Activated CD4-positive, alpha-beta T cell treated with anti-CD3 and anti-CD28 coated beads, Interleukin-2, amount 10 ng/mL, durations not matched to agents 7 days and 5 days (primary cell): ENCODE data around the gene TTC38. TPM values are rescaled to one million over a fixed set of nuclear protein-coding genes. Genes with fewer than 3 reads are reported as not detected.
"Not testable (repeated sequence)": the region's sequence is repeated elsewhere in the genome, so short reads cannot be mapped to it uniquely, and the experiment has no call there.

Experiments
- CTCF ChIA-PET: fragments of 350-600 bp; sonication (Branson Sonifier 250); formaldehyde crosslinking; loops from one replicate; lab custom pipeline; 2021; ENCODE audit warnings: antibody characterized with exemption; lab: Charles Lee
- POLR2A ChIA-PET: fragments of 350-600 bp; sonication (Branson Sonifier 250); formaldehyde crosslinking; loops from one replicate; lab custom pipeline; 2021; ENCODE audit warnings: antibody characterized with exemption; lab: Charles Lee
- DNase-seq: peaks from one replicate; pipeline ENCODE4 v3.0.0-alpha.2; 2020
- H3K27ac Mint-ChIP-seq: one replicate; pipeline ENCODE4 v1.8.0; 2021; ENCODE audit warnings: mild to moderate bottlenecking, moderate library complexity, mixed read lengths
- H3K27me3 Mint-ChIP-seq: one replicate; pipeline ENCODE4 v1.8.0; 2021; ENCODE audit warnings: mixed read lengths
- H3K36me3 Mint-ChIP-seq: one replicate; pipeline ENCODE4 v1.8.0; 2021; ENCODE audit warnings: low read depth, mixed read lengths
- H3K4me1 Mint-ChIP-seq: one replicate; pipeline ENCODE4 v1.8.0; 2021; ENCODE audit warnings: mixed read lengths
- H3K4me3 Mint-ChIP-seq: one replicate; pipeline ENCODE4 v1.8.0; 2021; ENCODE audit warnings: mild to moderate bottlenecking, moderate library complexity, mixed read lengths
- H3K9me3 Mint-ChIP-seq: one replicate; pipeline ENCODE4 v1.8.0; 2021; ENCODE audit warnings: mixed read lengths
- total RNA-seq, 2 experiments: library from RNA; stranded (reverse); gene quantifications; one replicate each; pipeline ENCODE4 v1.2.3, GENCODE V29; 2021

The TTC38 gene
- total RNA-seq, 2 experiments from 2014 or later, result 11.4 to 12.5 TPM

DNA sequence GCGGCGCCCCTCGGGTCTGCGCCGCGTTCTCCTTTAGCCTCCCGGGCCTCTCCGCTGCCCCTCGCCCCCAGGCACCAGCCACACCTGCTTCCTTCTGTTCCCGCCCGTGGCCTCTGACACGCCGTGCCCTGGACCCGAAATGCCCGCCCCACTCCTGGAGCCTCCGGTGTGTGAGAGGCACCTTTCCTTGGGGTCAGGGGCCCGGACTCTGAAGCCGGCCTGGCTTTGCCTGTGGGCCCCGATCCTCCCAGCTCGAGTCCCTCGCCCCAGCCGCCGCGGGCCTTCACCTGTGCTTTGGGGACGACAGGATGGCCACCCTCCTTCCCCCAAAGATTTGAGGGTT lies 17.1 kb upstream of the TTC38 start:
- H3K4me3 Mint-ChIP-seq, result peak overlapping the region; percentile 82
- POLR2A ChIA-PET, result interaction anchor here (0.6 kb wide), 1 partner anchor 56 kb away, joined by 4 read pairs; no protein-coding TSS in a partner anchor
- H3K9me3 Mint-ChIP-seq, result peaks cover 2% of the 10 kb centered on the region
- no peaks in the 10 kb centered on the region for H3K27me3 Mint-ChIP-seq
- H3K4me1 Mint-ChIP-seq, result peaks cover 25% of the 10 kb centered on the region
- H3K36me3 Mint-ChIP-seq, result peaks cover 8% of the 10 kb centered on the region
- CTCF ChIA-PET, result no interaction called here
- DNase-seq, result peak; percentile 13
- H3K27ac Mint-ChIP-seq, result peak overlapping the region; percentile 92

DNA sequence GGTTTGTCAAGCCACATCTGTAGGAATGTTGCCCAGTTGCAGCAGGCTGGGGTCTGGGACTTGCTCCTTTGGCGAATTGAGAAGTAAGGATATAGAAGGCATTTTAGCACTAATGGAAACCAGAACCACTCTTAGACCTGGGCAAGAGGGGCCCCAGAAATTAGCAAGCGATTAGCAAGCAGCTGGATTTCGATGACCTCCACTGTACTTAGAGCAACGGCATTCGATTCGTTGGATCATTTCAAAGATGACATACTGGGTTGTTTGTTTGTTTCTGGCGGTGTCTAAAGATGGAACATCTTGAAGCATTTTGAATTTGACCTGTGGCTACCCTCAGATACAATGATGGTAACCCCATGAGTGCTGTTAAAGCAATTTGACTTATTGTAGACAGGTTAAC lies 16.5 kb upstream of the TTC38 start:
- peaks cover 2% of the 10 kb centered on the region for H3K9me3 Mint-ChIP-seq

GRCh38 chr22:46251816-46252380 lies 15.9 kb upstream of the TTC38 start:
- Mint-ChIP-seq H3K27me3 (peaks cover 2% of the 10 kb centered on the region), H3K36me3 (peaks cover 8% of the 10 kb centered on the region), H3K27ac (peak overlapping the region; percentile 92), H3K9me3 (peaks cover 2% of the 10 kb centered on the region), H3K4me3 (peak overlapping the region; percentile 82), H3K4me1 (peaks cover 25% of the 10 kb centered on the region)
- ChIA-PET CTCF (no interaction called here), POLR2A (no interaction called here)
- DNase-seq, result no peak

More for the DNA sequence above, 16.5 kb upstream of the TTC38 start:
- ChIA-PET CTCF (no interaction called here), POLR2A (no interaction called here)
- peaks cover 8% of the 10 kb centered on the region for H3K36me3 Mint-ChIP-seq
- peaks cover 25% of the 10 kb centered on the region for H3K4me1 Mint-ChIP-seq
- no peak for DNase-seq
- H3K27me3 Mint-ChIP-seq, result no peaks in the 10 kb centered on the region
- H3K4me3 Mint-ChIP-seq, result peak overlapping the region; percentile 82
- peak overlapping the region; percentile 92 for H3K27ac Mint-ChIP-seq

GRCh38 chr22:46256358-46256958 lies 11.3 kb upstream of the TTC38 start:
- H3K36me3 Mint-ChIP-seq, result peaks cover under 1% of the 10 kb centered on the region
- peaks cover 12% of the 10 kb centered on the region for H3K4me1 Mint-ChIP-seq
- peaks cover 45% of the 10 kb centered on the region for H3K27me3 Mint-ChIP-seq
- POLR2A ChIA-PET, result no interaction called here
- no peak overlapping the region for H3K27ac Mint-ChIP-seq
- H3K9me3 Mint-ChIP-seq, result peaks cover 5% of the 10 kb centered on the region
- H3K4me3 Mint-ChIP-seq, result no peak overlapping the region
- DNase-seq, result no peak
- CTCF ChIA-PET, result interaction anchor here (0.5 to 1.3 kb wide), 2 partner anchors 9 to 307 kb away, joined by 3 read pairs; no protein-coding TSS in a partner anchor

DNA sequence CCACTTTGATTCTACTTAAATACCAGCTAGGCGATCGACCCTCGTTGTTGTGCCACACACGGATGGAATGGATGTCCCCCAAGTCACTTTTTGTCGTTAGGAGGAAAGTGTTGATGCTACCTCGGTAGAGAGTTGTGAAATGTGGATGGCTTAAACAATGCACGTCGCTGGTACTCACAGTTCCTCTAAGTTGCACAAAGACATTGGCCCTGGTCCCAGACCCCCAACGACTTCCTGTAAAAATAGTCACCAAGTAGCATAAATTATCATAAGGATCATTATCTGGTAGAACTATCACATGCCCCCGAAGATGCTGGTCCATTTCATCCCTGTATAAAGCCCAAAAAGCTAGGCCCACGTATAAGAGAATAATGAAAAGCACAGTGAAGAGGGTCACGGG lies 8.4 kb upstream of the TTC38 start:
- H3K27ac Mint-ChIP-seq, result no peak overlapping the region
- CTCF ChIA-PET, result interaction anchor here (1.4 kb wide), 1 partner anchor 10 kb away, joined by 4 read pairs; no protein-coding TSS in a partner anchor
- H3K4me3 Mint-ChIP-seq, result no peak overlapping the region
- DNase-seq, result no peak
- H3K36me3 Mint-ChIP-seq, result peaks cover 13% of the 10 kb centered on the region
- H3K27me3 Mint-ChIP-seq, result peaks cover 68% of the 10 kb centered on the region
- peaks cover 18% of the 10 kb centered on the region for H3K9me3 Mint-ChIP-seq
- POLR2A ChIA-PET, result no interaction called here
- H3K4me1 Mint-ChIP-seq, result peaks cover 4% of the 10 kb centered on the region

DNA sequence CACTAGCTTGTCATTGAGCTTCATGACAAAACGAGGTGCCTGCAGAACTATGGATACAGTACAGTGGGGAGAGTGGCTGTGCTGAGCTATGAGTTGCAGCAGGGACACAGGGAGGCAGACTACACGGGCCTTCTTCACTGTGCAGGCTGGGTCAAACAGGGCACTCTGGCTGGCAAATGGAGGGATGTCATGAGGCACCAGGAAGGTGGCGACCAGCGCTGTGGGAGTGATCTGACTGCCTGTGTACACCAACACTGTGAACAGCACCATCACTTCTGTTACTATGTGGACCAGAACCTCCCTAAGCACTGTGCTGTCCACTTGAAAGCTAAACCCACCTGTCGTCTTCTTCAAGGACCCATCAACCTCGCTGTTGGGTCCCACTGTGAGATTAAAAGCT lies 7.8 kb upstream of the TTC38 start:
- H3K27me3 Mint-ChIP-seq, result peaks cover 74% of the 10 kb centered on the region
- POLR2A ChIA-PET, result interaction anchor here (0.6 kb wide), 1 partner anchor 471 kb away, joined by 3 read pairs; no protein-coding TSS in a partner anchor
- CTCF ChIA-PET, result interaction anchor here (0.9 to 1.4 kb wide), 3 partner anchors 10 to 99 kb away, joined by 4 to 5 read pairs (median 4); no protein-coding TSS in a partner anchor
- no peak for DNase-seq
- H3K36me3 Mint-ChIP-seq, result peaks cover 18% of the 10 kb centered on the region
- H3K4me3 Mint-ChIP-seq, result no peak overlapping the region
- H3K4me1 Mint-ChIP-seq, result peaks cover 3% of the 10 kb centered on the region
- H3K9me3 Mint-ChIP-seq, result peaks cover 18% of the 10 kb centered on the region
- H3K27ac Mint-ChIP-seq, result no peak overlapping the region

DNA sequence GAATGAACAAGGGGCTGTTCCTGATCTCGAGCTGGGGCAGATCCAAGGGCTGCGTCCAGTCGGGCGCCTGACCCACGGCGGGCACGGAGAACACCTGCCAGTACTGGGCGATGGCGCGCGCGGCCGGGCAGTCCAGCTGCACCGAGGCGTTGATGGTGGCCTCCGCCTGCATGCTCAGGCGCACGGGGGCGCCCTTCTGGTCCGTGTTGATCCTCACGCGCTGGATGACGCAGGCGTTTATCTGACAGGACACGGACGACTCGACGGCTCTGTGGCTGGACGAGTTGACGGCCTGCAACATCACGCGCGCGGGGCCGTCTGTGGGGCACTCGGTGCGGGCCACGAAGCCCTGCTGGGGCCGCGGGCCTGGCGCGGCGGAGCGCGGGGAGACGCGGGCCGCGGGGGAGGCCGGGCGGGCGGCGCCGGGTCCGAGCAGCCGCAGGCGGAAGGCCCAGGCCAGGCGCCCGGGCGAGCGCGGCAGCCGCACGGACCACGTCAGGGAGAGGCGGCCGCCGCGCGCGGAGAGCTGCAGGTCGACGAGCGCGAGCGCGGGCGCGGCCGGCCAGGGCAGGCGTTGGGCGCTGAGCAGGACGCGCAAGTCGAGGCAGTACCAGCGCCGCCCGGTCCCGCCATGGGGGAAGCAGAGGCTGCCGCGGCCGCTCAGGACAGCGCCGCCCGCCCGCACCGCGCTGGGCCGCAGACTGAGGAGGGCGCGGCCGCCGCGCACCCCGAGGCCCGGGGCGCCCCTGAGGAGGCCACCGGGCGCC lies 5.2 kb upstream of the TTC38 start:
- peaks cover 30% of the 10 kb centered on the region for H3K9me3 Mint-ChIP-seq
- H3K27ac Mint-ChIP-seq, result no peak overlapping the region
- H3K4me3 Mint-ChIP-seq, result no peak overlapping the region
- POLR2A ChIA-PET, result no interaction called here
- peaks cover 10% of the 10 kb centered on the region for H3K4me1 Mint-ChIP-seq
- peak; percentile 16 for DNase-seq
- H3K27me3 Mint-ChIP-seq, result peaks cover 87% of the 10 kb centered on the region
- H3K36me3 Mint-ChIP-seq, result peaks cover 24% of the 10 kb centered on the region
- CTCF ChIA-PET, result interaction anchor here (0.6 to 1.0 kb wide), 3 partner anchors 33 to 88 kb away, joined by 3 to 5 read pairs (median 3); no protein-coding TSS in a partner anchor

DNA sequence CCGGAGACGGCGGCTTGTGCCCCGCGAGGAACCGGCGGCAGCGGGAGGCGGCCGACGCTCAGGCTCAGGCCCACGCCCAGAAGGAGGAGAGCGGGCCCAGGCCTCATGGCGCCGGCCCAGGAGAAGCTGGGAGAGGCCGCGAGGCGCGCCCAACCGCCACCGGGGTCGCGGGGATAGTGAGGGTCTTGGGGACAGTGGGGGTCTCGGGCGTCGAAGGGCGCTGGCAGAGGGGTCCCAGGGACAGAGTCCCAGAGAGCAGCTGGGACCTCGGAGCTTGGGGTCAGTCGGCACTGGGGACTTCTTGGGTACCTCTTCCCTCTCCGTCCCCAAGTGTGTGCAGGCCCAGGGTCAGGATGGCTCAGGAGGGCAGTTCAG lies 4.6 kb upstream of the TTC38 start, which contains the start of gene PKDREJ:
PKDREJ (minus strand) TSS at position 128 of the 375 bp plus-strand sequence; CDS start at position 107, 21 bp downstream.
- ChIA-PET CTCF (interaction anchor here (0.6 kb wide), 1 partner anchor 40 kb away, joined by 3 read pairs; no protein-coding TSS in a partner anchor), POLR2A (no interaction called here)
- peaks cover 12% of the 10 kb centered on the region for H3K4me1 Mint-ChIP-seq
- H3K36me3 Mint-ChIP-seq, result peaks cover 24% of the 10 kb centered on the region
- H3K4me3 Mint-ChIP-seq, result no peak within 1 kb of the TSS
- peaks cover 30% of the 10 kb centered on the region for H3K9me3 Mint-ChIP-seq
- no peak within 1 kb of the TSS for H3K27ac Mint-ChIP-seq
- H3K27me3 Mint-ChIP-seq, result peaks cover 81% of the 10 kb centered on the region
- DNase-seq, result no peak

GRCh38 chr22:46264520-46264919 lies 3.3 kb upstream of the TTC38 start:
- POLR2A ChIA-PET, DNase-seq, H3K4me3 Mint-ChIP-seq, H3K27ac Mint-ChIP-seq: not testable (repeated sequence)
- Mint-ChIP-seq H3K9me3 (peaks cover 25% of the 10 kb centered on the region), H3K27me3 (peaks cover 70% of the 10 kb centered on the region), H3K4me1 (peaks cover 15% of the 10 kb centered on the region), H3K36me3 (peaks cover 24% of the 10 kb centered on the region)
- CTCF ChIA-PET, result interaction anchor here (1.3 to 1.6 kb wide), 2 partner anchors 9 to 16 kb away, joined by 3 to 4 read pairs; no protein-coding TSS in a partner anchor

DNA sequence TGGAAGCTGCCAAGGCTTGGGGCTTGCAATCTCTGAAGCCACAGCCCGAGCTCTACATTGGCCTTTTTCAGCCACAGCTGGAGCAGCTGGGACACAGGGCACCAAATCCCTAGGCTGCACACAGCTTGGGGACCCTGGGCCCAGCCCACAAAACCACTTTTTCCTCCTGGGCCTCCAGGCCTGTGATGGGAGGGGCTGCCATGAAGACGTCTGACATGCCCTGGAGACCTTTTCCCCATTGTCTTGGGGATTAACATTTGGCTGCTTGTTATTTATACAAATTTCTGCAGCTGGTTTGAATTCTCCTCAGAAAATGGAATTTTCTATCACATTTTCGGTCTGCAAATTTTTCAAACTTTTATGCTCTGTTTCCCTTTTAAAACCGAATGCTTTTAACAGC lies 2.2 kb upstream of the TTC38 start:
- Mint-ChIP-seq H3K9me3 (peaks cover 25% of the 10 kb centered on the region), H3K36me3 (peaks cover 24% of the 10 kb centered on the region), H3K27me3 (peaks cover 58% of the 10 kb centered on the region), H3K4me1 (peaks cover 17% of the 10 kb centered on the region)
- CTCF ChIA-PET, result interaction anchor here (0.6 to 1.6 kb wide), 4 partner anchors 10 to 149 kb away, joined by 3 to 4 read pairs (median 3); no protein-coding TSS in a partner anchor
- H3K27ac Mint-ChIP-seq, DNase-seq, H3K4me3 Mint-ChIP-seq, POLR2A ChIA-PET: not testable (repeated sequence)

- CTCF ChIA-PET, result interaction anchor here (0.8 to 1.5 kb wide), 5 partner anchors 10 to 24 kb away, joined by 3 to 5 read pairs (median 3); no protein-coding TSS in a partner anchor
Observed at GRCh38 chr22:46269564-46269963, 1.8 kb downstream of the TTC38 start.

GRCh38 chr22:46272196-46272595 lies 4.4 kb downstream of the TTC38 start:
- H3K27ac Mint-ChIP-seq, result no peak overlapping the region
- peaks cover 11% of the 10 kb centered on the region for H3K4me1 Mint-ChIP-seq
- H3K9me3 Mint-ChIP-seq, result no peaks in the 10 kb centered on the region
- H3K36me3 Mint-ChIP-seq, result peaks cover 18% of the 10 kb centered on the region
- peaks cover 3% of the 10 kb centered on the region for H3K27me3 Mint-ChIP-seq
- H3K4me3 Mint-ChIP-seq, result no peak overlapping the region
- DNase-seq, result no peak
- CTCF ChIA-PET, result interaction anchor here (1.0 kb wide), 1 partner anchor 266 kb away, joined by 3 read pairs; no protein-coding TSS in a partner anchor
- POLR2A ChIA-PET, result no interaction called here

More at GRCh38 chr22:46269564-46269963, 1.8 kb downstream of the TTC38 start:
- Mint-ChIP-seq H3K4me1 (peaks cover 13% of the 10 kb centered on the region), H3K4me3 (peak overlapping the region; percentile 30), H3K36me3 (peaks cover 11% of the 10 kb centered on the region), H3K9me3 (peaks cover 12% of the 10 kb centered on the region), H3K27me3 (peaks cover 25% of the 10 kb centered on the region), H3K27ac (no peak overlapping the region)
- DNase-seq, result no peak
- POLR2A ChIA-PET, result no interaction called here
